ENCODE data around the gene LRRC4. TPM values are rescaled to one million over a fixed set of nuclear protein-coding genes. Genes with fewer than 3 reads are reported as not detected.
A peak's percentile ranks its signal among the peaks of the same experiment; 100 is the strongest.

The LRRC4 gene
- total RNA-seq, 6 donors from 2014 or later: 3.9 to 23.3 (median 11.1) TPM

DNA sequence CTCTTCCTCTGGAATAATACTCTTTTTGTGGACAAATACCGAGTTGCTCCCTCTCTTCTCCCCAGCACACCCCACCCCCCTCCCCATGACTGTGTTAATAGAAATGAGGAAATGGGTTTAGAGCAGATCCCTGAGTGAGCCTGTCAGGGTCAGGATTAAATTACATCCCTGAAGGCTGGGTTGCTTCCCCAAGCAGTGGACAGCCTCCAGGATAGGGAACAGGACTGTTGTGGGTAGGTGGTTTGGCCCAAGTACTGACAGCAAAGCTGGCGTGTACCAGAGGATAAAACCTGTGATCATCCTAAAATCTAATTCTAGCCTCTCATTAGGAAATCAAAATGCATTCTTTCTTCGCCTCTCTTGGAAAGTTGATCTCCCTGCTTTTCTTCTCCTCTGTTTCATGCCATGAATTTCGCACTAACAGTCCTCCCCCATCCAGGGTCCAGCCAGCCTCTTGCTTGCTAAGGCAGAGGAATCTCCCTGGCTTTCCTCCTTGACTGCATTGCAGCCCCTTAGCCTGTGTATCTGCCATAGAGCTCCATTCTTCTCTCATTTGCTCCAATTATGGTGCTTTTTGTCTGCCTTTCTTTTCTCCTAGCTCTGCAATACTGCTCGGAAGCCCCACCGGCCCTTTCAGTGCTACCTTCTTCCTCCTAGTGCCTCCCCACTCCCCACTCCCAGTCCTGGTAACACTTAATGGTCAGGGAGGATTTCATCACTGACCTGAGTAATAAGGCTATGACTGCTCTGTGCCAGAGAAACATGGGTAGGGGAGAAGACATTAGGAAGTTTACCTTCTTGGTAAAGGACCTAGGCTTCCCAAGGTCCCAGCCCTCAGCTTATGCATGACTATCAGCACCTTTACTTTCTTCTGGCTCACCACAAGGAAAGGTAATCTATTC is 8.4 kb downstream of the LRRC4 start:
- ATAC-seq (ENCODE audit: low FRiP score in 2 of 2) (peak in 1 of 2 donors; percentile 60), DNase-seq (no peak)
- WGBS, 2 donors: 67 to 72% methylated on average over 6 of the region's 6 CpGs
- Histone ChIP-seq H3K9me3 (no peaks in the 10 kb centered on the region), H3K27me3 (no peaks in the 10 kb centered on the region), H3K27ac (peak overlapping the region in 1 of 4 donors; percentile 4), H3K4me1 (peaks cover 36 to 59% (median 50%) of the 10 kb centered on the region in 4 donors), H3K36me3 (peaks cover 0 to 4% (median 0%) of the 10 kb centered on the region in 4 donors), H3K4me3 (no peak overlapping the region)
- TF ChIP-seq POLR2A (IDR thresholded peaks at IDR 0.05): no peak

DNA sequence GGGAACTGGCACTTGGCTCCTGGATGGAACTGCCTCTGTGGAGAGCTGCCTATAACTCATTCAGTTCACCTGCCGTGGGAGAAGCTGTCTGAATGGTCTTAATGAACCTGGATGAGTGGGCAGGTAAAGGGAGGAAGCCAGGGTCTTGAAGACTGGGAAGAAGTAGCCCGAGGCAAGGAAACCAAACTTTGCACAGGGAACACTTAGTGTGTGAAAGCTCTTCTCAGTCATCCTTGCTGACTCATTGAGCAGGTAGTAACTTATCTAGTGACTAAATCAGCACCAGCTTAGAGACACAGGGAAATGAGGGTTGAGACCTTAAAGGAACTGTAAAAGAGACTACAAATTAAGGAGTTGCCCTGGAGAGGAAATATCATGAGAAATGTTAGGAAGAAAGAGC is 9.9 kb downstream of the LRRC4 start:
- Histone ChIP-seq H3K27ac (no peak overlapping the region), H3K27me3 (no peaks in the 10 kb centered on the region), H3K9me3 (no peaks in the 10 kb centered on the region), H3K4me3 (no peak overlapping the region), H3K36me3 (peaks cover 0 to 4% (median 0%) of the 10 kb centered on the region in 4 donors), H3K4me1 (peaks cover 35 to 59% (median 49%) of the 10 kb centered on the region in 4 donors)
- DNase-seq (no peak), ATAC-seq (ENCODE audit: low FRiP score in 2 of 2) (no peak)
- 62 to 76% methylated on average over 2 of the region's 2 CpGs for WGBS, 2 donors
- no peak for TF ChIP-seq CTCF (IDR thresholded peaks at IDR 0.05)

DNA sequence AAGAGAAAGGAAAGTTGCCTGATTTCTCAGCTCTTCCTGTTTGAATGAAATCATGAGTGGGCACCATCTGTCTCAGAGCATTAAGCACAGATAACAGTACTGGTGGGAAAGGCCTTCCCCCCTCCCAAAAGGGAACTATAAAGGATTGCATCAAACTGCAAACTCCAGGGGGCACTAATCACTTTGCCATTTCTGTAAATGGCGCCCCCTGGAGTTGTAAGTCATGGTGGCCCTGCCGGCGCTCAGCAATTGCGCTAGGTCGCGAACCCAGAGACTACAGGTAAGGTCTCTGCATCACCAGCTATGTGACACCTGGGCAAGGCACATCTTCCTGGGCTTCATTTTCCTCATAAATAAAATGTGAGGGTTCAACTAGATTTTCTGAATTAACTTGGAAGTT is 11.1 kb downstream of the LRRC4 start:
- Histone ChIP-seq H3K27ac (no peak overlapping the region), H3K27me3 (no peaks in the 10 kb centered on the region), H3K4me1 (peaks cover 31 to 56% (median 42%) of the 10 kb centered on the region in 4 donors), H3K4me3 (no peak overlapping the region), H3K9me3 (no peaks in the 10 kb centered on the region), H3K36me3 (peaks cover 0 to 4% (median 0%) of the 10 kb centered on the region in 4 donors)
- 90 to 98% methylated on average over 6 of the region's 6 CpGs for WGBS, 2 donors
- ATAC-seq (ENCODE audit: low FRiP score in 2 of 2): no peak
- DNase-seq: no peak
- TF ChIP-seq EP300 (IDR thresholded peaks at IDR 0.05): no peak
- no peak for TF ChIP-seq POLR2A (IDR thresholded peaks at IDR 0.05)
- TF ChIP-seq CTCF (IDR thresholded peaks at IDR 0.05): peak in 1 of 6 experiments; percentile 9
- TF ChIP-seq POLR2AphosphoS5 (IDR thresholded peaks at IDR 0.05): no peak

GRCh38 chr7:128019288-128019687 is 11.9 kb downstream of the LRRC4 start:
- H3K9me3 ChIP-seq: no peaks in the 10 kb centered on the region
- peaks cover 31 to 61% (median 48%) of the 10 kb centered on the region in 4 donors for H3K4me1 ChIP-seq
- WGBS, 2 donors: 97 to 98% methylated on average over 3 of the region's 3 CpGs
- H3K27me3 ChIP-seq: no peaks in the 10 kb centered on the region
- H3K36me3 ChIP-seq: peaks cover 0 to 4% (median 0%) of the 10 kb centered on the region in 4 donors
- ATAC-seq (ENCODE audit: low FRiP score in 2 of 2) (no peak), DNase-seq (no peak)
- H3K4me3 ChIP-seq: no peak overlapping the region
- H3K27ac ChIP-seq: no peak overlapping the region
- TF ChIP-seq POLR2A (IDR thresholded peaks at IDR 0.05) (no peak), EP300 (IDR thresholded peaks at IDR 0.05) (no peak), POLR2AphosphoS5 (IDR thresholded peaks at IDR 0.05) (no peak), CTCF (IDR thresholded peaks at IDR 0.05) (no peak)

DNA sequence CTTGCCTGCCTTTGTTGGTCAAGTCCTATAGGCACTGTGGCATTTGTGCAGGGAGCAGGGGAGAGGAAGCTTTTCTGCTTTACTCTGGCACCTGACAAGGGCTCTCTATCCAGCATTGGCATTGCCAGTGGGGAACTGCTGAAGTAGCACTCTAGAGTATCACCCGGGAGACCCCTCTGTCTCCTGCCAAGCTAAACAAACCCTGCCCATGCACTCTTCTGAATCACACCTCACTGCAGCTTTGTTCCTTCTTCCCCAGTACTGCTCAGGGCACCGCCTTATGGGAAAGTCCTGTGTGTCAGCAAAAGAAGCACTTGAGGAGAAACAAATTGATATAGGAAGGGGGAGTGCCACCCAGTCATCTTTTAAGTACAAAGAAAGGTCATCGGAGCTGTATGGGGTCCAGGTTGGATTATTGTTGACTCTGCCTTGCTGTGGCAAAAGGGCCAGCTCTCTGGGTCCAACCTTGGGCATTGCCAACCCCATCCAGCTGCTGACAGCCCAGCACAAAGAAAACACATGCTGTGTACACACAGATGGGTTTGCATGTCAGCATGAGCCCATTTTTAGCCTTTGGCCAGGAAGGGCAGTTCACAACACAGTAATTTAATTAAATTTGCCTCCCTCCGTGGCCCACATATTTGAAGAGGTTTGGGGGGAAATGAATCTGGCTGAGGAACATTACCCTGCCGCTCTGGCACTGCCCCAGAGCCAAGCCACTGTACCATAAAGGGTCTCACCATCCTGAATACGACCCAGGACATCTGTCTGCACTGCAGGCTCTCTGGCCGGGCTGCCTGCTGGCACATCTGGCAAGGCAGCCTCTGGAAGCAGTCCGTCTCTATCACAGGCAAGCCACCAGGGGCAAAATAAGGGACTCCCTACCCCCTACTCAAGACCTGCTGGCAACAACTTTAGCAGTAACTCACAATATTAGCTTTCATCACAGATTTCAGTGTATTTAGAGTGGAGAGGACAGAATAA is 13.1 kb downstream of the LRRC4 start:
- Histone ChIP-seq H3K9me3 (no peaks in the 10 kb centered on the region), H3K36me3 (peaks cover 0 to 4% (median 0%) of the 10 kb centered on the region in 4 donors), H3K27ac (peak overlapping the region; percentile 31 to 62 (median 39)), H3K4me3 (no peak overlapping the region), H3K27me3 (no peaks in the 10 kb centered on the region), H3K4me1 (peaks cover 34 to 62% (median 51%) of the 10 kb centered on the region in 4 donors)
- TF ChIP-seq POLR2AphosphoS5 (IDR thresholded peaks at IDR 0.05) (peak in 1 of 2 donors; percentile 43), EP300 (IDR thresholded peaks at IDR 0.05) (peak in 2 of 4 donors; percentile 45 to 77), POLR2A (IDR thresholded peaks at IDR 0.05) (no peak), CTCF (IDR thresholded peaks at IDR 0.05) (no peak)
- ATAC-seq (ENCODE audit: low FRiP score in 2 of 2) (peak; percentile 73 to 89), DNase-seq (peak in 1 of 2 donors; percentile 87)
- 50 to 64% methylated on average over 5 to 8 of the region's 8 CpGs for WGBS, 2 donors

All from upper lobe of left lung (tissue), 6 donors.